SH-SY5Y (cell line): ENCODE measurements around the gene OSBPL2.

ENCODE experiments used
- GATA2 ChIP-seq: IDR thresholded peaks from 2 replicates; pipeline ENCODE4 v1.6.1; 2011; ENCODE audit warnings: mild to moderate bottlenecking, low read depth, low read length
- GATA3 ChIP-seq: IDR thresholded peaks from 2 replicates; pipeline ENCODE4 v1.6.1; 2011; ENCODE audit warnings: low read depth, mild to moderate bottlenecking, low read length, moderate library complexity

- TF ChIP-seq GATA2 (no peak), GATA3 (no peak)
Observed at GRCh38 chr20:62202676-62203377, 35.5 kb upstream of the OSBPL2 start.
